SKM-1 treated with dmso at 0.1 percent for 144 hours (cell line): Measurements from ENCODE around the gene RALGAPA2.

Experiments used
- DNase-seq: peaks from one replicate; lab custom pipeline; 2025; ENCODE audit not compliant: unreplicated experiment; lab: John Stamatoyannopoulos, UW

Gene RALGAPA2

DNA sequence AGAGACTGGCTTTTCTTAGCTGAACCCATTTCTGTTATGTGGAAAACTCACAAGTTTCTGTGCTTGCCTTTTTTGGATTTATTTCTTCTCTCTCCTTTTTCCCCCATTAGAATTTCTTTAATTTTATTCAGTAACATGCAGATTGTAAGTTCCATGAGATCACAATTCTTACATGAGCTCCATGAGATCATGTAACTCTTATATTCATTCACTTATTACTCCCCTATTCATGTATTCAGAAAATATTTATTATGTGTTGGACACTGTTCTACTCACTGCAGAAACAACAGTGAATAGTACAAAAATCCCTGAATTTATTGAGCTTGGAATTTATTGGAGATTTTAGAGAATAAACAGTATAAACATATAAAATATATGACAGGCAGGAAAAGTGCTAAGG is 238.8 kb downstream of the RALGAPA2 start:
- no peak for DNase-seq

DNA sequence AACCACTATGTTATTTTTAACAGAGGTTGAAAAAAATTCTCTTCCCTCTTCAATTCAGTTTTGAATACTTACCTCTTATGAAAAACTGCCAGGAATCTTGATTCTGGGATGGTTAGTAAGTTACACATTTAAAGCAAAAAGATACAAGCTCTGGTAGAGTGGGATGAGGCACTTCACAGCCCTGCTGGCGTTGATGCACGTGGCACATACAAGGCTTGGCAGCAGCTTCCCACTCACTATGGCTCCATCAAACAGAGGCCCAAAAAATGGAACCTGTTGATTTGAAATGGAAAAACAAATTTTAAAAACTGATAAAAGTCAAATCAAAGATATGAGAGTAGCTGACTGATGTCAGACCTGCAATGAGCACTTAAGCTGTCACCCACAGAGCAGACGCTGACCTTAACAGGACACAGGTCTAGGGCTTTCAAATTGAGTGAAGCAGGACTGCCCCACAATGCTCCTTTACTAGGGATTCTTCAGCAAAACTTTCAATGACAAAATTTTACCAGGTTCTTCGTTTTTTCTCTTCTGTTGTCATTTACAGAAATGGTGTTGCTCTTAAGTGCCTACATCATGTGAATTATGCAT is 239.7 kb downstream of the RALGAPA2 start:
- DNase-seq = no peak

DNA sequence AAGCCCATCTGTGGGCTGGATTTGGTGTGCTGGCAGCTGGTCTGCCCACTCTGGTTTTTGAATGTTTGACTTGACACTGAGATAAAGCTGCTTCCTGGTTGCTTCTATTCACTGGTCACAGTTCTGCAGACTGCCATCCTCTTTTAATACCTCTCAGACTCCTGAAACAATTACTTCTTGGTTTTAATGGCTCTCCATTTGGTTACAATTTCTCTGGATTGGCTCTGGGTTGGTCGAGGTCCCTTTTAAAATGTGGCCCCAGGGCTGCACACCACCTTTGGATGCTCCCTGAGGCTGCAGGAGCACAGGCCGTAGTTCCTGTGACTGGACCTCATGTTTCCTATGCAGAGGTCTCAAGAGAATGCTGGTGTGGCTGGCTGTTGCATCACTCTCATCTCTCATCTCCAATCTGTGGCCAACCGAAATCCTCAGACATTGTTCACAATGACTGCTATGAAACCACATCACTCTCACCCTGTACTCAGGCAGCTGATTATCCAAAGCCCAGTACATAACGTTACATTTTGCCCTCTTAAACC is 246.0 kb downstream of the RALGAPA2 start:
- DNase-seq = peak; percentile 18

DNA sequence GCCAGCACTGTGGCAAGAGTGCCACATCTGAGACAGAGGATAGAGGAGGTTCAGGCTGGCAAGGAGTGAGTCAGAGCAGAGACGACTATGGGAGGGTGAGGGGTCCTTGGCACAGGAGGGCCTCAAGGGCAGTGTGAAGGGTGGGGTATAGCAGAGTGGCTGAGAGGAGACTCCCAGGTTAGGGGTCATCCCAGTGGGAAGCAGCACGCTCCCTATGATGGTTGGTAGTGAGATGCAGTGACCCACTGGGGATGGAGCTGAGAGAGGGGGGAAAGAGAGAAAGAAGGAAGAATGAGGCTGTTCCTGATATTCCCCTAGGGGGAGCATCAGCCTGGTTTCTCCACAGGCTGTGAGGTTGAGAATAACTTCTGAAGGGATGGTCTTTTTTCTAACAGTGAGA is 247.2 kb downstream of the RALGAPA2 start:
- no peak for DNase-seq

DNA sequence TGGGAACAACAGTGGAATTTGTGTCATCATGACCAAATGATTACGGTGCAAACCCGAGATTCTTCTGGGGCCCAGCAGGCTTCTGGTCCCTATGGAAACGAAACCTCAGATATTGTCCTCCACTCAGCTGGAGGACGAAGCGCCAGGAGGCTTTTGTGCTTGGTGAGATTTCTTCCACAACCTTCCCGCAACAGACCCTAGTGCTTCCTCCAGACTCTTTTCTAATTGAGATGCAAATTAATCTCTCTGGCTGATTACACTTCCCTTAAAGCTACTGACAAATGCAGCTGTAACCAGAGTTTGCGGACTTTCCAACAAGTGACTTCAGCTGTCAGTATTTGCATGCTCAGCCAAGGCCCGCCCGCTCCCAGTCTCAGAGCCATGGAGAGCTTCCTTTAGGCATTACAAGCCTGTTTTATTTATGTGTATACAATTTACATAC is 248.5 kb downstream of the RALGAPA2 start:
- DNase-seq = no peak

DNA sequence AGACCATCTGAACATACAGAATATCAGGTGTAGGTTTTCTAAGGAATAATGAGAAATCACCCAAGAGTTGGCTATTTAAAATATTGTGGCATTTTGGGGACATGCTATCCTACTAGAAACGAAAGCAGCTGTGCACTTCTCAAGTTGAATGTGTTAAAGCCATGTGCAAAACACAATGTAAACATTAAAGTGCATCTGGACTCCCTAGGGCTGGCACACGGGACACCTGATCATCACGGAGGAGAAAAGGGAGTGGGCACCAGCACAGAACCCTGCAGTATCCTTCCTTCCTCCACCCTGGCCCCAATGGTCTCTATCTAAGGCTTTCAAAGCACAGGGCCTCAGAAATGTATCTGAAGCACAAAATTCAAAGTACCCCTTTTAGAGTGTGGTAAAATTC is 250.3 kb downstream of the RALGAPA2 start:
- no peak for DNase-seq

DNA sequence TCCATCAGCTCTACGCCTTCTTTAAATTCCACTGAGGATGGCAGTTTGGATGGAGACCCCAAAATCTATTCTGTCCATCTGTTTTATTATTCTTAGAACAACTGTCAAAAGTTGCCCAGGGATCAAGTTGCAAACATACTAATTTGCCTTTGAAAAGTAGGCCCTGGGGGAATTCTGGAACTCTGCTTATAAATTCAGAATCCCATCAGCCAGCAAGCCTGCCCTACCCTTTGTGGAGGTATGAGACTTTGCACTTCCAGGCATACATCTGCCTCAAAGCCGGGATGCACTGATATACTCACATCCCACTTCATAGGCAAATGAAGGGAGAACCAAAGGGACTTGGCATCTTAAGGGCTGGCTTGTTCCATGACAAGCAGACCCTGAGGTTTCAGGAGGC is 250.9 kb downstream of the RALGAPA2 start:
- no peak for DNase-seq

DNA sequence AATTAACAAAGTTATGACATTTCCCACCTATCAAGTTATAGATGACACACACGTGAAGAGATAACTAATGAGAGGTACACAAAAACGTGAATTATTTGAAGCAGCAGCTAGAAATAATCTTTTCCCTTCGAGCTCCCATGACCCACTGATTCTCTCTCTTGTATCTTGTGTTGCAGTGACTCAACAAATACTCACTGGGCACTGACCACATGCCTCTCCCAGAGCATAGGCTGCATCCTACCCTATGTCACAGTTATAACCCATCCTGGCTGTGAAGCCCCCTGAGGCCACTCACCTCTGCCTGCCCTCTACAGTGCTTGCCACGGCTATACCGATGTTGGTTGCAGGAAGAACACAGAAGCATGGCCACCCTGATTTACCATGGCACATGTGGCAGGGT is 252.7 kb downstream of the RALGAPA2 start:
- no peak for DNase-seq

DNA sequence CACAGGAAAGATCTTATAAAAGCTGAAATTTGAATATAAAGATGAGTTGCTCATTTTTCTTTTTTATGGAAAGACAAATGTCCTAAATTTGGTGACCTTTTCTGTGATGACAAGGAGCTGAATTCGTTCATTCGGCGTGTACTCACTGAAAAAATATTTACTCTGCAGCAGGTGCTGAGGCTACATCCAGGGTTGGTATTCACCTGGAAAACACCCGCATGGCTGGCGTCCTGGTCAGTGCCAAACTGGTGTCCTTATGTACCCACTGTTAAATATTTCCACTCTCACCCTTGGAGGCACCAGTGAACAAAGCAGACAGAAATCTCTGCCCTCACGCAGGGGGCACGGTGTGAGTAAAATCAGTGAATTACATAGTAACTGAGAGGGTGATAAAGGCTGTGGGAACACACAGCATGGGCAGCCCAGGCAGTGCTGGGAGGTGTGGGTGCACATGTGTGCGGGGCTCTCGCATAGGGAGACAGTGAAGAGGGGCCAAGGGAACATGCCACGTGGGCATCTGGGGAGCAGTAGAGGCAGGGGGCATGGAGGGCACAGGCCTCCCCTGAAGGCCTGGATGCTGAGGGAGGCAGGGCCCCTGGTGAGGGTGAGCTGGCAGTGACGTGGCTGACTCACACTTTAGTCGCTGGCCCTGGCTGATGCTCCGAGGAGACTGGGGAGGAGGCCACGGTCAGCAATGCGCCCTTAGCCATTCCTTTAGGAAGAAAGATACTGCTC is 254.9 kb downstream of the RALGAPA2 start:
- no peak for DNase-seq

DNA sequence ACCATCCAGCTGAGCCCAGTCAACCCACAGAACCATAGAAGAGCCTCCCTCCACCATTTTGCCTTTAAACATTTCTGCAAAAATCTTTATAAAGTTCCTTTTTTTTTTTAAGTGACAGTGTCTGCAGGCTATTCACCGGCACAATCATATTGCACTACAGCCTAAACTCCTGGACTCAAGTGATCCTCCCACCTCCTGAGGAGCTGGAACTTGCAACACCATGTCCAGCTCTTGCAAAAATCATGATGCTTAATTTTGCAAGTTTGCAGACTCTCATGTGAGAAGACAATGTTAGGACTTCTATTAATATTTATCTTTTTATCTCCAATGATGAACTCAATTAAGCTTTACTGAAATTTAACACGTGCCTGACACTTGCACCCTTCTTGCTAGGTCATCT is 255.7 kb downstream of the RALGAPA2 start:
- no peak for DNase-seq

DNA sequence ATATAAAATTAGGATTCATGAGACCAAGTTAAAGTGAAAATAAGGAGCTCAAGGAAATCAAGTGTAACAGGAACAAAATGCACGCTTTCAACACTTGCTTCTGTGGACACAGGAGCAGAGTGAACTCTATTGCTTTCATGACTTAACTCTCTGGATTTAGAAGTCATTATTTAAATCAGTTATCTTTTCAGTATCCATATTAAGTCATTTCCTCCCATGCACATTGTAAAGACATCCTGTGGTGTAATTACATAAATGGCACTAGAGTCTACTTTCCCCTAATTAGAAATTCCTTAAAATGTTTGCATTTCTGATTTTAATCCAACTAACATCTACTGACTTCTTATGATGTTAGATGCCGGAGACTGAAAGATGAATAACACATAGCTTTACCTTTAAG is 256.5 kb downstream of the RALGAPA2 start:
- no peak for DNase-seq

DNA sequence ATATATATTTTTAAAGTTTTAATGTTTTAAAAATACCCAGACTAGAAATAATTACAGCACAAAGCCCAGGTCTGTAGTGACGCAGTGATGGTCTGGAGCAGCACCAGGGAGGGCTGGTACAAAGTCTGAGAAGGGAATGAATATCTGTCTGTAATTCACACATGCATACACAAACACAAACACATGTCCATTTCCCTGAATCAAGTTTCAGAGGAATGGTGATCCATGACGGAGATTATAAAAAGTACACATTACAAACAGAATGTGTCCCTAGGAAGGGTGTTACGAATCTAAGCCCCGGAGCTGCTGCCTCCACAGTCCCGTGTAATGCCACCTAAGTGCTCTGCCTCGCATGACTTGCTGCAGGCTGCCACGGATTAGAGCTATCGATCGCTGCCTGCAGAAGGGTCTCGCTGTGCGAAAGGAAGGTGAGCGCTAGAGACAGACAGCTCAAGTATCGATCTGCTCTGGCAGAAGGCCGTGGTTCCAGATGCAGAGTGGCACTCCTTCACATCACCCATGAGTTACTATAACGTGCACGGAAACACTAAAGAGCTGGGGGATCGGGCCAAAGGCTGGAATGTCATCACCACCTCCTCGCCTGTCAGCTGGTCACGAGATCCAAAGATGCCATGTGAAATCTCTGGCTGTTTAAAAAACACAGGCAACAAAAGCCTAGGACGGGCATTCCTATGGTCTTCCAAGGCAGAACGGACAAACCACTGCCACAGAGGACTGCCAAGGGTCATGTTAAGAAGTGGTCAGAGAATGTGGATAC is 257.4 kb downstream of the RALGAPA2 start:
- DNase-seq = no peak

DNA sequence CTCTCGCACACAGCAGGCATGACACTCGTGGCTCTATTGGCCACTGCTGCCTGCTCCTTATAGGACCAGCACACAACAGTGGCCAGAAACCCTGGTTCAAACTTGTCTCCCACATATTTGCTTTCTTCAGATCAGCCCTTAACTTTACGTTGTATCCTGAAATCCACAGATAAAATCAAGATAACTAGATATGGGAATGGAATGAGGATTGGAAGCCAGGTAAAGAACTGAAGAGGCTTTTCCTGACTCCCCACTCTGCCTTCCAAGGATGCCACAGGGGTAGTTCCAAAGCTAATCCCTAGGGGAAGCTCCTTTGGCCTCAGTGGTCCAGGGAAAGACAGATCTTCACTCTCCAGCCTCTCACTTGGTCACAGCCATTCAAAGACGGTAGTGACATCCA is 258.1 kb downstream of the RALGAPA2 start:
- no peak for DNase-seq

DNA sequence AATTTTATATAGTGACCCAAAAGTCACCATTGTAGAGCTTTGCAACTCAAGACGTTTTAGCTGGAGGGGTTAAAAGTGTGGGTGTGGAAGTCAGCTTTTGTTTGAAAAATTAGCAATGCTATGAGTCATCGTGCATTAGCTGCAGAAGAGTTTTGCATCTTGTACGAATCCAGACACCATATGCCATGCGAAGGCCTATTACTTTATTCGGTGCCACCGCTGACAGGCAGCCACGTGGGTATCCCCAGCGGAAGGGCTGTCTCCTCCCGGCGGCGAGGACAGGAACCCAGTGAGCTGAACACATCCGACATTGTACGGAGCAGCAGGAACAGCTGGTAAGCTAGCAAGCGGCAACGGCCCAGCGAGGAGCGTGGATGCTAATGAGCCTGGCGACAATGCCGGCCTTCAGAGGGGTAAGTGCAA is 260.2 kb downstream of the RALGAPA2 start:
- DNase-seq = no peak

DNA sequence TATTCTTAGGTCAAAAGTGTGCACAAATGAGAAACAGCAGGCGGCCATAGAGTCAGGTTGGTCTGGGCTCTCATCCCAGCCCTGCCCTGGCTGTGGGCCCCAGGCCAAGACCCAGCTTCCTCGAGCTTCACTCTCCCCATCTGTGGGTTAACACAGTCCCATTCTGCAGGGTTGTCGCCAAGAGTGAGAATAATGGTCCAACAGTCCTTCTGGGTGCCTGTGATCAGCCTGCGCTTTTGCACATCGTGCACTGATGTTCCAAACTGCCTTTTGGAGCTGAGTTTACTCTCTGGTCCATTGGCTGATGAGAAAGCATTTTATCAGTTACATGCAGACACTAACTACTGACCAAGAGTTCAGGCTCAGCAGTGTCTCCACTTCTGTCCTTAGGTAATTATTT is 261.9 kb downstream of the RALGAPA2 start:
- DNase-seq = no peak

DNA sequence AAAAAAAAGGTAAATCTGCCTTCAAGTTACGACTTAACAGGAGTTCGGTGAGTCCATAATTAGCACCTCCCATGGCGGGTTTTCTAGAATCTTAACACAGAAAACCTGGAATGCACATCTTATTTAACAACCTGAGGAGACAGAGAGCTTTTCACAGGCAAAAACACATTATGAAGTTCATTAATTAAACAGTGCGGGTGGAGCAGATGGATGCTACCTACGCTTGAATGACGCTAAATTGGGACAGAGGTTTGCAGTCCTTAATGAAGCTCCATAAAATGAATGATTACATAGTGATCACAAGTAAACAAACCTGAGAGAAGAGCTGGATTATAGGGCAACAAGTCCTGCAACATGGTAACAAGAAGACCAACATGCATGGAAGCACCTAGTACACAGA is 263.6 kb downstream of the RALGAPA2 start:
- DNase-seq = no peak

DNA sequence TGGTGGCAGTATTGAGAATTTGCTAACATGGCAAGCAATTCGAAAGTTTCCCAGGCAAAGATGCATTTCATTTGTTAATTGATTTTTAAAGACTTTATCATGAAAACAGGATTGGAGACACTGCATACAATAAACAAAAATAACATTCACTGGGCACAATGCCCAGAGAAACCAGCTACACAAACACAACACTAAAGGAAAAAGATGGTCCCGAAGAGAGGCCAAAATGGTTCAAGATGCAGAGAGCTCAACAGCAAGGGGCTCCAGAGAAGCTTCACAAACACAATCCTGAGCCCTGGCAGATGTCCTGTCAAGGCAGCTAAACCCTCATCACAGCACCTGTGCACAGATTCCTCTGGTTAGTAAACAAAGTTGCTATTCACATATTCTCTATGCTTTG is 265.2 kb downstream of the RALGAPA2 start:
- DNase-seq = no peak

DNA sequence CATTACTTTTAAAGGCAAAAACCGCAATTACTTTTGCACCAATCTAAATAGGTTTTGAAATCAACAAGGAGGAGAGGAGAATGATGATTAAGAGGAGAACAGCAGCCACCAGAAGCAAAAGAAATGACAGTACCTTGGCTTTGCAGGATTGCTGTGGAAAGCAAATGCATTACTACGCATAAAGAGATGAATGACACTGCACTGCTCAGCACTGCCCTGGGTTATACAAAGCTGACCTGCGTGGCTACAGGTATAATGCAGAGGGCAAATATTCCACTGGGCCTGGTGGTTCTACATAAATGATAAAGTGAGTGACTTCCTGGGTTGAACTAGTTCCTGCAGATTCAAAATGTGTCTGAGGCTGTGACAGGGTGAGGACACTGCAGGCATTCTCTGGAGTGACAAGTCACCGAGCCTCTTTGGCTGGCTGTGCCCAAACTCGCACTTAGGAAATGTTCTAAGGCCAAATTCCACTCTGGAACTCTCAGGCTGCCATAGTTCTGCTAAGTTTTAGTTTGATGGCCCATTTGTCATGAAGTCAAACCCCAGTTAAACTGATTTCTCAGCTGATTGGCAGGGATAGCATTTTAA is 265.9 kb downstream of the RALGAPA2 start:
- DNase-seq = no peak

DNA sequence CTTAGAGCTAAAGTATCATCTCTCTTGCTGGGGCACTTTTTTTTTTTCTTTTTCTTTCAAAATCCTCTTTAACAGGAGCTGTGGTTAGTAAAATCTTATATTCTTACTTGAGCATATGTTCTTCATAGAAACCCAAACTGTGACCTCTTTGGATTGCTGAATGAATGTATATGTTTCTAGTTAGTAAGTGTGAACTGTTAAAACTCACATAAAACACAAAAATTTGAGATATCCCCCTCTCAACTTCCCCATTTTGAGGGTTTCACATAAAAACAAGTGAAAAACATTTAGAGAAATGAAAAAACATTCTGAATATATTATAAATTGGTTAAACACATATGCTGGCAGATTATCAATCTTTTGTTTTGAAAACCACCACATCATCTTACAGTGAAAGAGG is 266.4 kb downstream of the RALGAPA2 start:
- no peak for DNase-seq

DNA sequence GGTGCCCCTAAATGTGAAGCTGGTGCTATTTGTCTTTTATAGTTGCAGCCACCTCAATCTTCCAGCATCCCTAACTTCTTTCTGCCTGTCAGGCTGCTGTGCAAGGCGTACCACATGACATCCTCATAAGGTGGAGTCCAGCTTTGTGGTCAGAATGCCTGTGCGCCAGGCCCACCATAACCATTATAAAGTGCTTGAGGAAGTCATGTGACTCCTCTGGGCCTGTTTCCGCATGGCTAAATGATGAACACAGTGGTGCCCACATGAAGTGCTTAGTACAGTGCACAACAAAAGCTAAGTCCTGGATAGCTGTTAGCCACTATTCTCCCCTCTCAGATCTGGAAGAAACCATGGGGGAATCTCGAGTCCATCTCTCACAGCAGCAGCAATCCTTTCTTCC is 268.9 kb downstream of the RALGAPA2 start:
- DNase-seq = no peak

DNA sequence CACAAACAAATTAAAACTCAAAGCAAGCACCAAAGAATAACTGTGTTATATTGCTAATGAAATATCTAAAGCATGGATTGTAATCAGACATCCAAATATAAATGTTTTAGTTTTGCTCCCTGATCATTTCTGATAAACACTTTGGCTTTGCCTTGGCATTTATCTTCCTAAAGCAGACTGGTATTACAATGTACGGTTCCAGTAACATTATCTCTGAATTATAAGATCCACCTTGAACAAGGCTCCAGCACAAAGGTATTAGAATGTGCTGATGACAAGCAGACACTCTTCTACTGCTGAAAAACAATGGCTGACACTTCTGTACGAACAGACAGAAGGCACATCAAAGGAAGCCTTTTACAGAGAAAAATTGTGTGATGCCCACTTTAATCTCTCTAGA is 270.0 kb downstream of the RALGAPA2 start:
- no peak for DNase-seq
